ENCODE measurements around the gene STK4. TPM values are rescaled to one million over a fixed set of nuclear protein-coding genes. Genes with fewer than 3 reads are reported as not detected.

Gene STK4
- total RNA-seq, 1 donor: 35.8 TPM

- peak overlapping the region; percentile 28 for H3K4me3 ChIP-seq (ENCODE audit: low read depth, low read length)
- DNase-seq (ENCODE audit: low read depth): peak; percentile 38
- no peak for TF ChIP-seq CTCF (IDR thresholded peaks at IDR 0.05; ENCODE audit: insufficient read depth, low read depth, low read length)
Observed at GRCh38 chr20:44990425-44990824, 24.1 kb downstream of the STK4 start.

GRCh38 chr20:44990957-44991356, 24.6 kb downstream of the STK4 start:
- peak; percentile 13 for DNase-seq (ENCODE audit: low read depth)
- H3K4me3 ChIP-seq (ENCODE audit: low read depth, low read length): peak overlapping the region; percentile 28
- no peak for TF ChIP-seq CTCF (IDR thresholded peaks at IDR 0.05; ENCODE audit: insufficient read depth, low read depth, low read length)

GRCh38 chr20:44993343-44993742, 27.0 kb downstream of the STK4 start:
- no peak for TF ChIP-seq CTCF (IDR thresholded peaks at IDR 0.05; ENCODE audit: insufficient read depth, low read depth, low read length)
- H3K4me3 ChIP-seq (ENCODE audit: low read depth, low read length): no peak overlapping the region
- DNase-seq (ENCODE audit: low read depth): no peak

- TF ChIP-seq CTCF (IDR thresholded peaks at IDR 0.05; ENCODE audit: insufficient read depth, low read depth, low read length): no peak
Observed at GRCh38 chr20:44997171-44997570, 30.9 kb downstream of the STK4 start.

GRCh38 chr20:44997668-44998067, 31.4 kb downstream of the STK4 start:
- no peak for TF ChIP-seq CTCF (IDR thresholded peaks at IDR 0.05; ENCODE audit: insufficient read depth, low read depth, low read length)
- H3K4me3 ChIP-seq (ENCODE audit: low read depth, low read length): no peak overlapping the region

More at GRCh38 chr20:44997171-44997570, 30.9 kb downstream of the STK4 start:
- no peak for DNase-seq (ENCODE audit: low read depth)
- H3K4me3 ChIP-seq (ENCODE audit: low read depth, low read length): no peak overlapping the region

GRCh38 chr20:45008521-45009049, 42.3 kb downstream of the STK4 start:
- no peak overlapping the region for H3K4me3 ChIP-seq (ENCODE audit: low read depth, low read length)
- no peak for DNase-seq (ENCODE audit: low read depth)
- TF ChIP-seq CTCF (IDR thresholded peaks at IDR 0.05; ENCODE audit: insufficient read depth, low read depth, low read length): no peak

More at GRCh38 chr20:44997668-44998067, 31.4 kb downstream of the STK4 start:
- no peak for DNase-seq (ENCODE audit: low read depth)

- DNase-seq (ENCODE audit: low read depth): peak; percentile 54
- no peak overlapping the region for H3K4me3 ChIP-seq (ENCODE audit: low read depth, low read length)
- TF ChIP-seq CTCF (IDR thresholded peaks at IDR 0.05; ENCODE audit: insufficient read depth, low read depth, low read length): no peak
Observed at GRCh38 chr20:45010399-45010828, 44.1 kb downstream of the STK4 start.
